Epidermal melanocyte (primary cell): ENCODE measurements around the gene SECISBP2.
"Not testable (repeated sequence)": the region's sequence is repeated elsewhere in the genome, so short reads cannot be mapped to it uniquely, and the experiment has no call there.

ENCODE experiments used
- DNase-seq: peaks from one replicate; pipeline ENCODE4 v3.0.0; 2011; ENCODE audit warnings: low spot score; ENCODE audit not compliant: insufficient read length

The SECISBP2 gene

DNA sequence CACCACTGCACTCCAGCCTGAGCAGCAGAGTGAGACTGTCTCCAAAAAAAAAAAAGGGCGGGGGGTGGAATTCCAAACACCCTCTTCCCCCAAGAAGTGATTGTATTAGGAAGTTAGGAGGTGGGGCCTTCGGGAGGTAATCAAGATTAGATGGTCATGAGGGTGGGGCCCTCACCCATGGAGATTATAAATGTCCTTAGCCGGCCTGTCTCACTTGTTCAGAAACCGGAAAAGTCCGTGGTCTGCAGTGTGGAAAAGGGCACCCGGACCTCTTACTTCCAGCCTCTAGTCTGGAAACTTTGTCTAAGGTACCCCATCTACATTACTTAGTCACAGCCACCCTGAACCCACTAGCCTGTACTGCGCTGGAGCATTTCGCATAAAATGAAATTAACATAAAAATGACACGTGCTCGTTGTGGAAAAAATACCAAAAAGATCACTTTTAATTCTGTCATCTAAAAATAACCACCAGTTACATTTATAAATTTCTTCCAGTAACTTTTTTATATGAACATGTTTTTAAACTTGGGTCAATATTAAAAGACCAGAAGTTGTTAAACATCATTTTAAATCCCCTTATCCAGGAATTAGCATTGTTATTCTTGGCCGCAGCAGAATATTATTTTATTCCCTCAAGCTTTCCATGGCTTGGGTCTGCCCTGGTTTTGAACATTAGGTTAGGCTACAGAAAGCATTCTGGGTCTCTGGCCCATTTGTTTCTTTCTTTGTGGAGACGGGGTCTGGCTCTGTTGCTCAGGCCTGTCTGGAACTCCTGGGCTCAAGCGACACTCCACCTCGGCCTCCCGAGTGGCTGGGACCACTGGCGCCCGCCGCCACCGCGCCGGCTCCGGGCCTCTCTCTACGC is 8.5 kb upstream of the SECISBP2 start:
- DNase-seq: no peak

DNA sequence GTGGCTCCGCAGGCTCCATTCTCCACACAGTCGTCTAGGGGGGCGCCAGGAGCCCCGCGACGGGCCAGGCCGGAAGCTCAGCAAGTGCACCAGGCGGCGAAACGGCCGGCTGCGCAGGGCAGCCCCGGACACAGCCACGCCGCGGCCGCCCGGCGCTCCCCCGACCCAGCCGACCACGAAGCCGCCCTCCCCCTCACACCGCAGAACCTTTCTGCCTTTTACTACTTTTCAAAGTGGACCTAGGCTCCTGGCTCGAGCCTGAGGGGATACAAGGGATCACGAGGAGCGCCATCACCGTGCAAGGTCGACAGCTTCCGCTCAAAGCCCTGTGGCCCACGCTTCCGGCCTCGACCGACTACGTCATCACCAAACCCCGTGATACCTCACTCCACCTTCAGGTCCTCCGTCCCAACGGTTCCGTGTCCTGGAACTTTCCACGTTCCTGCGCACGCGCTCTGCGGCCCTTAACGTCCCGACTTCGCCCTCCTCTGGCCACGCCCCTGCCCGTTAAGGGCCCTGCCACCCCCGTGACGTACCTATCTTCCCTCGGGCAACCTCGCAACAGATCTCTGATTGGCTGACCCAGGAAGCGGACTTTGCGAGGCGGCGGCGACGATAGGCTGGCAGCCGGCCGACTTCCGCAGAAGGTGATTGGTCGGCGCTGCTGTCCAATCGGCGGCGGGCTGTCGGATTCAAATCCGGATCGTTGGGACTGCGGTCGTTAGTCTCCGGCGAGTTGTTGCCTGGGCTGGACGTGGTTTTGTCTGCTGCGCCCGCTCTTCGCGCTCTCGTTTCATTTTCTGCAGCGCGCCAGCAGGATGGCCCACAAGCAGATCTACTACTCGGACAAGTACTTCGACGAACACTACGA is 7.6 kb upstream of the SECISBP2 start, which contains the start of gene CKS2:
CKS2 (plus strand) TSS at position 721 of the 871 bp plus-strand sequence; CDS start at position 819, 98 bp downstream.
- peak; percentile 95 for DNase-seq

DNA sequence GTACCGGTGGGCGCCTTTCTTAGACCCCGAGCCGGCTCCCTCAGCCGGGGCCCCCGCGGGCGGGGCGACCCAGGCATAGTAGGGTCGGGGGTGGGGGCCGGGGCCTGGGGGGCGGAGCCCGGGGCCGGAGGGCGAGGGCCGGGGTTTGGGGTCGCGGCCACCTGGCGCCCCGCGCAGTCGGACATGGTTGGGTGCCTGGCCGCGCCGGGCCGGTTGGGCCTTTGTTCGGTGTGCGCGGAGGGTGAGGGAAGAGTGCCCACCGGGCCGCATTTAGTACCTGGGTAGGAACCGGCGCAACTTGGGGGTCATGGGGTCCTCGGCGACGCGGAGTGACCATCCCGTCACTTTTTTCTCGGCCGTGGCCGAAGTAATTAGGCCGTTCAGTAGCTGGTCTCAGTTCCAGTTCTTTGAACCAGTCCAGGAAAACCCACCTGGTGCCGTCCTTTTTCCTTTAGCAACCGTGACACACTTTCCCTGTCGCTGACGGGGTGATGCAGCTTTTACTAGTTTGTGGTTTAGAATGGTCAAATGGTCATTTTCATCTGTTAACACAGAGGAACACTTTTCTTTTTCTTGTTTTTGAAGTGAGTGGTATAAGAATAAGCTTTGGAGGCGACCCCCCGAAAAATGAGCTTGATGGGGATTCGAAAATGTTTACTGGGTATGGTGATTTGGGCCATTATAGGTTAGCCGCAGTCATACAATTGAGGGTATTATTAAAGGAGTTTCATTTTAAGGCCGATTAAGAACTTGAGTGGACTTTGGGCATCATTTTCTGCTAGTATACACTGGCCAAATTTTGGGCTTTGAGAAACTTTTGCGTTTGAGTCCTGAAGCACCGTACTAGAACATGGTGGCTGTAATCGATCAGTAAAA is 6.7 kb upstream of the SECISBP2 start:
- no peak for DNase-seq

DNA sequence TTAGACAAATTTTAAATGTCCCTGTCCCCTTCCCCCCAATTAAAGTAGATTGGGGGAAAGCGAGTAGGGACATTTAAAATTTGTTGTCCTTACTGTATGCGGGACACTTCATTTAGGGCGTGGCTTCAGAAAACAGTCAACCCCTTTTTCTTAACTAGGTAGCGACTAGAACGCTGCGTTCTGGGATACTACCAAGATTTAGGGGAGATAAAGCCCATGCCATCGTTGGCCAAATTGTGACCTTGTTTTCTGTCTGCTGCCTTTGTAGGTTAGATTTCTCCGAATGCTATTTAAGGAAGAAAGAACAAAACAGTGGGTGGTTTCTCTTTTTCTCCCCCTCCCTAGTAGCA is 6.1 kb upstream of the SECISBP2 start:
- no peak for DNase-seq

DNA sequence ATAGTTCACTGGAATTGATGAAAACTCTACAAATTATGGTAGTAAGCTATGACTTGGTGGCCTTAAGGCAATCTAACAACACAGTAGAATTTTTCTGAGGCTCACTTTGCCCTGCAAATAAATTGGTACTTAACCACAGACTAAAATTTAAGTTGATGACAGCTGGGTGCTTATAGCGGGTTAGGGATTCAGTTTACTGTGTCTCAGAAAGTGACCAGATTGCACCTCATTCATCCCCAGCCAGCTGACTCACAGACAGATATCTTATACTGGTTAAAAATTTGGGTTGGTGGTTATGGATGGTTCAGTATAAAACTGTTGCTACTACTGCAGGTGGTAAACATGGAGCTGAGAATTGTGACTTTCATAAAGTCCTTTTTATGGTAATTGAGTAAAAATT is 4.5 kb upstream of the SECISBP2 start:
- DNase-seq: no peak

DNA sequence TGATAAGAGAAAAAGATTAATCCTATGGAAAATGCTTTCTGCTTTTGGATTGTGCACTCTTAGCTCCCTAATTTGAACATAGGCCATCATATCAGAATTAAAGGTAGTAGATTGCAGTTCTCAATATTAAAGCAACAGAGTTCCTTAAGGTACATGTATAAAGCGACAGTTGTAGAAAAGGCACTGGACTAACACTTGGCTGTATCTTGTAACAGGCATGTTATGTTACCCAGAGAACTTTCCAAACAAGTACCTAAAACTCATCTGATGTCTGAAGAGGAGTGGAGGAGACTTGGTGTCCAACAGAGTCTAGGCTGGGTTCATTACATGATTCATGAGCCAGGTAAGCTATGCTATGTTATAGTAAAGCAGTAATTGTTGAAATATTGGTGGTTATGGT is 3.3 kb upstream of the SECISBP2 start:
- no peak for DNase-seq

DNA sequence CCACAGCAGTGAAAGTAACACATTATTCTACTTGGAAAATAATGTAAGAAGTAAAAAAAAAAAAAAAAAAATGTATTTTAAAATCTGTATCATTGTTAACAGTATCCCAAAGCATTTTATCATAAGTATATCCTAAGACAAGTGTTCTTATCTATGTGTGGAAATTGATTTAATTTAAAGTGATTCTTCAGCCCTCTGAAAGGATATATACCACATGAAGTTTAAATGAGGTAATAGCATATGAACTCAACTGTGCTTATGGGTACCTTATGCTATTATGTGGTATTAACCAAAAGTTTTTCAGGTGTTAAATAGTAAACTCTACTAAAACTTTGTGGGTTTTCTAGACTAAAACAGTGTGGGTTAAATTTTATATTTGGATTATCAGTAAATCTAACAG is 2.8 kb upstream of the SECISBP2 start:
- no peak for DNase-seq

DNA sequence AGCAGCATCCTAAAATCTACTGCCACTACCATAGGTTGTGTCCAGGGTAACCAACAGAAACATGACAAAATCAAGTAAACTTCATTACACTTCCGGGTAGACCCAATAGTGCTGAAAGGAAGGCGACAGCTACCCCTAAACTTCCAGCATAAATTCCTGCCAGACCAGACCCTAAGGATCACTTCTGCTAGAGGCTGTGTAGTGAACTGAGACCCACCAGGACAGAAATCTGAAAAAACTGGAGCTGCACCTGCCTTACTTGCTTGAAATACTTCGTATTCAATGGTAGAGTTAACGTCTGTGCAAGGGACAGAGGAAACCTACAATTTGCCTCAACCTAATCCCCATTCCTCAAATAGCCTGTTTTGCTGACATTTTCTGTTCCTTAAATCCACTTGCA is 1.0 kb upstream of the SECISBP2 start:
- no peak for DNase-seq

DNA sequence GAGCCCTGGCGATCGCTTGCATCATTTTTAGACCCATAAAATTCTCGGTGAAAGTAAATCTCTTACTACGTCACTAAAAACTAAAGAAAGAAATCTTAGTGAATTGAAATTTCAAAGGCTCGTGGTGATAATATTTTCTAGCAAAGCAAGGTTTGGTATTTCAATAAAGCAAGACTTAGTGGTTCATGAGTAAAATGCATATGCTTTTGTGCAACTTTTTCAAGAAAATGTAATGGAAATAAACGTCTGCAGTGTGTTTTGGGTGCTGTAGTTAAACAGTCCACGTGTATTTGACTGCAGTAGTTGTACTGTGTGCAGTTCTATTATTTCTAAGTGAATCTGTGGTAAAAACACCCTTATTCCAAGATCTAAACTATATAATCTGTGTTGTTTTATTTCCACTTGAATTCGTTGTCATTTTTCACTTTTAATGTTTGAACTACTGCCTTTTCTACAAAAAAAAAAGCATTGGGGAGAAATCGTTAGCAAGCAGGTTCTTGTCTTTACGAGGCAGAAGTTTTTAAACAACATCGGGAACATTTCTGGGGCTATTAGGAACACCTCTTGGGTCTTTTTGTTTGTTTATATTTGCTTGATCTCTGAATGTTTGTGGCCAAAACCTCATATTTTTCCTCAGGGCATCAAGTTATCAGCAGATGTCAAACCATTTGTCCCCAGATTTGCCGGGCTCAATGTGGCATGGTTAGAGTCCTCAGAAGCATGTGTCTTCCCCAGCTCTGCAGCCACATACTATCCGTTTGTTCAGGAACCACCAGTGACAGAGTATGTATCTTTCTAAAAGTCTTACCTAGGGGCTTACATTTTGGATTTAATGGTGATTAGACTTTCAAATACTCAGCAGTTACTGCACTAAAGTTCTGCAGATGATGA is 960 bp downstream of the SECISBP2 start:
- DNase-seq: no peak

DNA sequence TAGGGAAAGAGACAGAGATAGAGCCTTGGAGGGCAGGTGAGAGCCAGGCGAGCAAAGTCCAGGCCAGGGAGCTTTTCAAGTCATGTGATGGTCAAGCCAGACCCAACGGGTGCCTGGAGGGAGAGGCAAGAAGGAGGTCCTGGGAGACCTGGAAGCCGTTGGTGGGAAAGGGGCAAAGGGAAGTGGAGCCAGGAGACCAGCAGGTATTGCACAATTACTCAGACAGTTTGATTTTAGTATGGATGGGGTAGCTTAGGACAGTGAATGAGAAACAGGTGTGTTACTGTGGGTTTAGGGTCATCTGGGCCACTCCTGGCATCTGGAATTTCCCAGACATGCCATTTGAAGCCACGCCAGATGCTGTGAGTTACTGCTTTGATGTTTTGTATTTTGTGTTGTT is 5.1 kb downstream of the SECISBP2 start:
- no peak for DNase-seq

DNA sequence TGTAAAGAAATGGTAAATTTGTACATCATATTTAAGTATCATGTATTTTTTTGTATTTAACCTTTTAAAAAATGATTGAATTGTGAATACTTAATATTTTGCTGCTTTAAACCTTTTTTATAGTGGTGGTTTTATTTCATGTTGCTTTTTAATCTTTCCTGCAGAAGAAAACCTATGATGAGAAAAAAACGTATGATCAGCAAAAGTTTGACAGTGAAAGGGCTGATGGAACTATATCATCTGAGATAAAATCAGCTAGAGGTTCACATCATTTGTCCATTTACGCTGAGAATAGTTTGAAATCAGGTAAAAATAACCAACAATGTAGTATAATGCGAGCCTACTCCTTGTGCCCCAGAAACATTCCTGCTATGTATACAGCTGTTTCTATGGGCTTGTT is 7.4 kb downstream of the SECISBP2 start:
- no peak for DNase-seq

DNA sequence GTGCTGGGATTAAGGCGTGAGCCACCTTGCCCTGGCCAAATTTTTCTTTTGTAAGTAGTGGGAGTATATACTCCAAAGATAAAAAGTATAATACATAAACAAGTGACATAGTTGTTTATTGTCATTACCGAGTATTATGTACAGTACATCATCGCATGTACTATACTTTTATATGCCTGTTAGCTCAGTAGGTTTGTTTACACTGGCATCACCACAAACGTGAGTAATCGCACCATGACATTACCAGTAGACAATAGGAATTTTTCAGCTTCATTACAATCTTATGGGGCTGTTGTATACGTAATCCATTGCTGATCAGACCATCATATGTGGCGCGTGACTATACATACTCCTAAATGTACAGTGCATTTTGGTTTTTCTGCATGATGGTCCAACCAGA is 9.8 kb downstream of the SECISBP2 start:
- DNase-seq: no peak

DNA sequence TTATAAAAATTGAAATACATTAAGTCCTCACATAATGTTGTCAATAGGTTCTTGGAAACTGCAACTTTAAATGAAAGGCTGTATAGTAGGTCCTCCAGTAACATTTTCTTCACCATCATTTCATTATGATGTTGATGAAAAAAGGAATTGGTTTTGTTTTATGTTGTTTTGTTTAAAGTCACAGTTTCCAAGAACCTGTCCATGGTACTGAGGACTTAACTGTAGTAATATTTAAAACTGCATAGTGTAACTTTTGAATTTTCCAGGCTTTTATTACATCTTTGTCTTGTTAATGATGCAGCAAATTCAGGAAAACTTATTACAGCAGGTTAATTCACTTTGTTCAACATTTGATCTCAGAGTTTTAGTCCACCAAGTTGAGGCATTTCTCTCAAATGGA is 11.6 kb downstream of the SECISBP2 start:
- no peak for DNase-seq

DNA sequence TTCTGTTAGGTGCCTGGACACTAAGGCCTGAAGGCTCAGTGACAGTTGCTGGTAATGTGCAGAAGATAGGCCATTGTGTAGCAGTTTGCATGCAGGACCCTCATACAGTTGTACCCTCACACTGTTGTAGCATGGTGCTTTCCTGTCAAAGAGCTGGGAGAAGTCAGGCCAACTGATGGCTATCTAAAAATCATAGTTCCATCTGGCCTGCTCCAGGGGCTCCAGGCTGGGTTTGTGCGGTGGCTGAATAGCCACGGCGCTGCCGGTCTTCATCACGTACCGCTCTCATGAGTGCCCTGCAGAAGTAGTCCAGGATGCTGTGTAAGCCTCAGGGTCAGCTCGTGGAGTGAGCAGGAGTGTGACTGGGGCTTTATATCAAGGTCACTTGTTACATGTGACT is 12.2 kb downstream of the SECISBP2 start:
- no peak for DNase-seq

DNA sequence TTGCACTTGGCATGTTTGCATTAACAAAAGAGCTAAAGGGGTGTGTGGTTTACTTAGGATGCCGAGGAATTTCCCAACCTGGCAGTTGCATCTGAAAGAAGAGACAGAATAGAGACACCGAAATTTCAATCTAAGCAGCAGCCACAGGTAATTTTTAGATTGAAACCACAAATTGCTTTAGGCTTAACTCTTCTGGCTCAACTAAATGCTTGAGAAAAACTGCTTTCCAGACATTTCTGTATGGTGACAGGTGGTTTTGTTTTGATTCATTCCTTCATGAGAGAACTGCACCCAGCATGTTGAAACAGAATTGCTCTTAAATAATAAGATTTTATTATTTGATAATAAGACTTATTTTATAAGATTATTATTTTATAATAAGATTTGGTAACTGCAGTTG is 21.5 kb downstream of the SECISBP2 start:
- no peak for DNase-seq

DNA sequence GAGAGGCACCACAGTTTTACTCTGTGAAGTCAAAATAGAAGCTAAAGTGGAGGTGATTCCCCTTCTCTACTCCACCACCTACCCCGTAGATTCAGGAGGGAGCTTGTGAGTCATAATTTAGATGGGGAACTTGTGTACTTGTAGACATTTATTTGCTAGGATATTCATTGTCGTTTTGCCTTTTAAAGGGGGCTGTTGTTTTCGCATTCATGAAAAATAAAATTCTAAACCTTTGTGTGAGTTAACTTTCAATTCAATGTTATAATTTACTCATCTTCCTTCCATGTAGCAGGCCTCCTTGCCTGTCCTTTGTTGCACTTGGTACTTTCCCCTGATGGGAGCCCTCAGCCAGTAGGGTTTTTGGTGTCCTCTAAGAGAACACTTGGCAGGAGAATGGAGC is 22.0 kb downstream of the SECISBP2 start:
- DNase-seq: no peak

DNA sequence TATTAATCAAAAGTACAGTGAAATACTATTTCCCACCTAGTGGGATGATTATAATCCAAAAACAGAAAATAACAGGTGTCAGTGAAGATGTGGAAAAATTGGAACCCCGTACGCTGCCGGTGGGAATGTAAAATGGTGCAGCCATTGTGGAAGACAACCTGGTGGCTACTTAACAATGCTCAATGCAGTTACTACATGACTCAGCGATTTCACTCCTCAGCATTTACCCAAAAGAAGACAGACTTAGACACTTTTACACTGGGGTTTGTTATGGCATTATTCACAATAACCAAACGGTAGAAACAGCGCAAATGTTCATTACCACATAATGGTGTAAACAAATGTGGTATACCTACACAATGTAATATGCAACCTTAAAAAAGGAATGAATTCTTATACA is 23.9 kb downstream of the SECISBP2 start:
- DNase-seq: no peak

DNA sequence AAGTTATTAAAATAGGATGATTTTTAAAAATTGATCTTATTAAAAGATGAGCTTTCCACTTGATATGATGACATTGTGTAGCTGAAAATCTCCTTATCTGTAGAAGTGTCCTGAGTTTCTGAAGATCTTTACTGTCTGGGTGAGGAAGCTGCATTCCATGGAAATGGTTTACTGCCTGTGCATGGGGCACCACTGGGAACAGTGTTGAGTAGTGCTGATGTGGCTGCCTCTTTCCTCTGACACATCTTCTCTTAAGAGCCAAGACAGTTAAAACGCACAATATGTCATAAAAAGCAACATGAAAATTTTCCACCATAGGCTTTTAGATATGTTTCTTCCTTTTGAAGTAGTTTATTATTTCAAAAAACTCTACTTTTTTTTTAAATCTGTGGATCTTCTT is 24.6 kb downstream of the SECISBP2 start:
- no peak for DNase-seq

DNA sequence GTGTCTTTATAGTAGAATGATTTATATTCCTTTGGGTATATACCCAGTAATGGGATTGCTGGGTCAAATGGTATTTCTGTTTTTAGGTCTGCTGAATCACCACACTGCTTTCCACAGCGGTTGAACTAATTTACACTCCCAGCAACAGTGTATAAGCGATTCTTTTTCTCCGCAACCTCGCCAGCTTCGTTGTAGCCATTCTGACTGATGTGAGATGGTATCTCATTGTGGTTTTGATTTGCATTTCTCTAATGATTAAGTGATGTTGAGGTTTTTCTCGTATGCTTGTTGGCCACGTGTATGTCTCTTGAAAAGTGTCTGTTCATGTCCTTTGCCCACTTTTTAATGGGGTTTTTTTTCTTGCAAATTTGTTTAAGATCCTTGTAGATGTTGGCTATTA is 25.5 kb downstream of the SECISBP2 start:
- DNase-seq: not testable (repeated sequence)

DNA sequence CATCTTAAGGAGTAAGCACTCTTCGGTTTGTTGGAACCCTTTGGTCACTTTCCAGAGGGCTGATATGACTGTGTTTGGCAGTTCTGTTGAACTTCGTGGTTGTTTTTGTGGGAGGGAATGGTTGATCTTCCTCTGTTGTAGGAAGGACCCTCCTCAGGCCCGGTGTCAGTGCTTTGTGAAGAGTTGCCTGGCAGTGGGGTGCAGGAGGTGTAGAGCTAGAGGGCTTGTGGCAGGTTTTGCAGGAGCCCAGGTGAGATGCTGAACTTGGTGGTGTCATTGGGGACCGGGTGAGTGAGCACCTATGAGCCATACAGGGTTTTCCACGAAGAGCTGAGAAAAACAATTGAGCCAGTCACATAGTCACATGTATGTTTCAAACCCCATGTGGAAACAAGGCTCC is 27.2 kb downstream of the SECISBP2 start:
- no peak for DNase-seq

DNA sequence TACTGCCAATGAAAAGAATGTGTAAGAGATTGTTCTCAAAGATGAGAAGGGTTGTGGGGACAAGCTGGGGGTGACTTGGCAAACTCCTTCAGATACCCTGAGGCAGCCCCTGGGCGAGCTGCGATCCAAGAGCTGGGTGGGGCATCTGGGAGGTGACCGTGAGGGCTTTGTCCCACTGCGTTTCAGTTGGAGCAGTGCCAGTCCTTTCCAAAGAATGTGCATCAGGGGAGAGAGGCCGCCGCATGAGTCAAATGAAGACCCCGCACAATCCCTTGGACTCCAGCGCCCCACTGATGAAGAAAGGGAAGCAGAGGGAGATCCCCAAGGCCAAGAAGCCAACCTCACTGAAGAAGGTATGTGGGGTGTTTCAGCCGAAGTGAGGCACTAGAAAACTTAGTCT is 28.4 kb downstream of the SECISBP2 start:
- DNase-seq: no peak
